Astrocyte (in vitro differentiated cells and primary cell): Measurements from ENCODE around the gene TACSTD2.

ENCODE experiments used
- CTCF ChIP-seq: IDR thresholded peaks from 2 replicates; pipeline ENCODE4 v1.5.1; 2011; ENCODE audit warnings: low read depth, mild to moderate bottlenecking, inconsistent platforms, low read length, moderate library complexity; ENCODE audit not compliant: insufficient read depth
- EZH2 ChIP-seq: IDR thresholded peaks from 2 replicates; pipeline ENCODE4 v1.6.1; 2012; ENCODE audit warnings: mild to moderate bottlenecking, low read length, inconsistent platforms; ENCODE audit not compliant: insufficient read depth

DNA sequence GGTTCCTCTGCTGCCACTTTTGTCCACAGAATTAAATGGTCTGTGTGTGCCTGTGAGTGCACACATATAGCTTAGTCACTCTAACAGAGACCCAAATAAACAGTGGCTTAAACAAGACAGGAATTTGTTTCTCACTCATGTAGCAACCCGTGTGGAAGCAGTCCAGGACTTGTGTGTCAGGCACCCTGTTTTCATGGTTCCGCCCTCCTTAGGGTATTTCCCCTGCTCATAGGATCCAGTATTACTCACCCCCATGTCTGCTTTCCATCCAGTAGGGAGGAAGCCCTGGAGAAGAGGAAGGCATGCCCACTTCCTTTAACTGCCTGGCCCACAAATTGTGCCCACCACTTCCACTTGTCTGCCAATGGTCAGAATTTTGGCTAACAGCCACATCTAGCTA is 41.3 kb upstream of the TACSTD2 start:
- TF ChIP-seq CTCF (no peak), EZH2 (no peak)
